Islet of Langerhans (tissue), 1 donor: Measurements from ENCODE around the gene GPR108.
"Not testable (repeated sequence)": the region's sequence is repeated elsewhere in the genome, so short reads cannot be mapped to it uniquely, and the experiment has no call there.

Experiments
- FAIRE-seq: peaks from one replicate; lab custom pipeline; 2011; peaks lifted over from hg19 to GRCh38; lab: Jason Lieb, UNC

Gene GPR108

GRCh38 chr19:6760606-6761005 lies 23.2 kb upstream of the GPR108 start:
- no peak for FAIRE-seq

GRCh38 chr19:6754653-6755463 lies 17.5 kb upstream of the GPR108 start:
- no peak for FAIRE-seq

DNA sequence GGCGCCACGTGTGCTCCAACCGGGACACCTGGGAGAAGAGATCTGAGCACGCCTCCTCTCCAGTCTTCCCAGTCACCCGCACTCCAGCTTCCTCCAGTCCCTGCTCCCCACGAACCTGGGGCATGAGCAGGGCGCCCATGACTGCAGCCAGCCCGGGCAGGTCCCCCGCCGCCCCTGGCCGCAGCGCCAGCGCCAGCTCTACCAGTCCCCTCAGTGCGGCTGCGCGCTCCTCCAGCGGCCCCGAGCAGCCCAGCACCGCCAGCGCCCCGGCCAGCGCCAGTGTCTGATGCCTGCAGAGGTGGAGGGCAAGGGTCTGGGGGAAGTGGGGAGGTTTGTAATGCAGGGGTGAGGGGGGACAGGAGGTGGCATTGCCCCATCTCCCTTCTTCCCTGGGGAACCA lies 16.8 kb upstream of the GPR108 start:
- FAIRE-seq = no peak

DNA sequence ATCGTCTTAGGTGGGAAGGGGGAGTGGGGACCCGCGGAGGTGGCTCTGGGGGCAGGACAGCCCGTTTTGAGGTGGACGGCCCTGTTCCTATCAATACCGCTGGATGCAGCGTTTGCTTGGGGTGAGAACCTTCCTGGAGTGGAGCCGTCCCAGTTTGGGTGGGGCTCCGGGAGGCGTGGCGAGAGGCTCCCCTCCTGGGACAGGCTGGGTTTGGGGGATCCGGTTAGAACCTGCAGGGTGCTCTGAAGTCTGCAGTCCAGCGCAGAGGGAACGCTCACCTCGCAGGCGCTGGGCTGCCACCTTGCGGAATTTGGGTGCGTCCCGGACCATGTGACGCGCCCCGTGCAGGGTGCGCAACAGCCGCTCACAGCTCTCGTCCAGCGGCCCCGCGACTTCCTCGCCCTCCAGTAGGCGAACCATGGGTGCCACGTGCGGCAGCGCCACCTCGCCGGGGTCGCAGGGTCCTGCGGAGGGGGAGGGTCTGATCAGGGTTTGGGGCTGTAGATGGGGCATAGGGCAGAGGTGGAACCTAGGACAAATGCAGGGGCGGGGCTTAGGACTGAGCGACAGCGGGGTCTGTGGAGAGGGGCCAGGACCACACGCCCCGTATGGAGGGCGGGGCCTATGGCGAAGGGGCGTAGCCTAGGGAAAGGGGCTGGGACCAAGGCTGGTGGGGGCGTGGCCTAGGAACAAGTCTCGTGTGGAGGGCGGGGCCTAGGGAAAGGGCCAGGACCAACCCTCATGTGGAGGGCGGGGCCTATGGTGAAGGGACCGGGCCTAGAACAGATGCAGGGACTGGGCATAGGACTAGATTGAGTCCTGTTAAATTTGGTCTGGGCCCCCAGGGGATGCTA lies 16.0 kb upstream of the GPR108 start:
- FAIRE-seq = no peak

DNA sequence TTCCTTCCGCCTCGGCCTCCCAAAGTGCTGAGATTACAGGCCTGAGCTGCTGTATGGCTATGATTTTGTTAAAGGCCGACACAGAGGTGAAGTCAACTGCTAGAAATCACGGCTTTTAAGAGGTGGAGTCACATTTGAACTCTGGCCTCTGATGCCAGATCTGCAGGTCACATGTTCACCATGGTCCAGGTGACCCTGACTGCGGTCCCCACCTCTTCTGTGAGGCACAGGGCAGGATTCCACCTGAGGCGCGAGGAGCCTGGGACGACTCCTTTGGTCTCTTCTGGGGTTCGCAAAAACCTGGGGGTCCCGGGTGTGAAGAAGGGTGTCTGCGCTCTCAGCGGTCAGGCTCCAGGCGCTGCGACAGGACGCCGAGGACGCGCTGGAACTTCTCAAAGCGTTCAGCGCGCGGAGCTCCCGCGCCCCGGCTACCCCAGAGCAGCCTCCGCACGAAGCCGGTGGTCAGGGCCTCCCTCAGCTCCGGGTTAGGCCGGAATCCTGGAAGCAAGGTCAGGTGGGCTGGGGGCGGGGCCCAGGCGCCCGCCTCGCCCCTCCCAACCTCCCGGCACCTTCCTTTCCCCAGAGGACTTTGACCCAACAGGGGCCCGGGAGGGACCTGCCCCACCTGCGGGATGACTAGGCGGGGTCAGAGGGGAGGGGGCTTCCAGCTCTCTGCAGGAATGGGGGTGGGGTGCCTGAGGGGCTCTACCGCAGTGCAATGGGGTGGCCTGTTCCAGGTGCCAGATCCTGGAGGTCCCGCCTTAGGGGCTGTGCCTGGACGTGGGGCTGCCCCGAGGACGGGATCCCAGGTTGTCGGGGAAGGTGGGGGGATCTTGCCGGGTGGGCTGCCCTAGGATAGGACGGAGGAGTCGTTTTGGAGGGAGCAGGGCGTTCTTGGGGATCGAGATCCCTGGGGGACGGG lies 15.1 kb upstream of the GPR108 start:
- FAIRE-seq = no peak

DNA sequence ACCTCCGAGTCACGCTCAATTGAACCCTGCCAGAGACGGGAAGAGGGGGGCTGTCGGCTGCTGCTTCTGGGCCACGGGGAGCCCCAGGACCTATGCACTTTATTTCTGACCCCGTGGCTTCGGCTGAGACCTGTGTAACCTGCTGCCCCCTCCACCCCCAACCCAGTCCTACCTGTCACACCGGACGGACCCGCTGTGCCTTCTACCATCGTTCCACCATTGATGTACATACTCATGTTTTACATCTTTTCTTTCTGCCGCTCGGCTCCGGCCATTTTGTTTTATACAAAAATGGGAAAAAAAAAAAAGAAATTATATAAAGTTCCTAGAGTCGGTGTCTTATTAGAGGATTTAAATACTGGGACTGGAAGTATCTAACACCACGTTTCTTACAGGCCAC lies 13.8 kb upstream of the GPR108 start:
- FAIRE-seq = no peak

GRCh38 chr19:6750062-6750461 lies 12.7 kb upstream of the GPR108 start:
- FAIRE-seq = no peak

DNA sequence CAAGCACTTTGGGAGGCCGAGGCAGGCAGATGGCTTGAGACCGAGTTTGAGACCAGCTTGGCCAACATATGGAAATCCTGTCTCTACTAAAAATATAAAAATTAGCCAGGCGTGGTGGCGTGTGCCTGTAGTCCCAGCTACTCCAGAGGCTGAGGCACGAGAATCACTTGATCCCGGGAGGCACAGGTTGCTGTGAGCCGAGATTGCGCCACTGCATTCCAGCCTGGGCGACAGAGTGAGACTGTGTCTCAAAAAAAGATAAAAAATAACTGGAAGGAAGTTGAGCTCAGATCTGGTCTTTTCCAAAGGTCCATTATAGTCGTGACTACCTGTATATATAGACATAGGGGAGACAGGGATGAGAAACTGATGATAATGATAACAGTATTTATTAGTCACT lies 11.2 kb upstream of the GPR108 start:
- not testable (repeated sequence) for FAIRE-seq

- FAIRE-seq = no peak
Measured at GRCh38 chr19:6745965-6746364, 8.6 kb upstream of the GPR108 start.

DNA sequence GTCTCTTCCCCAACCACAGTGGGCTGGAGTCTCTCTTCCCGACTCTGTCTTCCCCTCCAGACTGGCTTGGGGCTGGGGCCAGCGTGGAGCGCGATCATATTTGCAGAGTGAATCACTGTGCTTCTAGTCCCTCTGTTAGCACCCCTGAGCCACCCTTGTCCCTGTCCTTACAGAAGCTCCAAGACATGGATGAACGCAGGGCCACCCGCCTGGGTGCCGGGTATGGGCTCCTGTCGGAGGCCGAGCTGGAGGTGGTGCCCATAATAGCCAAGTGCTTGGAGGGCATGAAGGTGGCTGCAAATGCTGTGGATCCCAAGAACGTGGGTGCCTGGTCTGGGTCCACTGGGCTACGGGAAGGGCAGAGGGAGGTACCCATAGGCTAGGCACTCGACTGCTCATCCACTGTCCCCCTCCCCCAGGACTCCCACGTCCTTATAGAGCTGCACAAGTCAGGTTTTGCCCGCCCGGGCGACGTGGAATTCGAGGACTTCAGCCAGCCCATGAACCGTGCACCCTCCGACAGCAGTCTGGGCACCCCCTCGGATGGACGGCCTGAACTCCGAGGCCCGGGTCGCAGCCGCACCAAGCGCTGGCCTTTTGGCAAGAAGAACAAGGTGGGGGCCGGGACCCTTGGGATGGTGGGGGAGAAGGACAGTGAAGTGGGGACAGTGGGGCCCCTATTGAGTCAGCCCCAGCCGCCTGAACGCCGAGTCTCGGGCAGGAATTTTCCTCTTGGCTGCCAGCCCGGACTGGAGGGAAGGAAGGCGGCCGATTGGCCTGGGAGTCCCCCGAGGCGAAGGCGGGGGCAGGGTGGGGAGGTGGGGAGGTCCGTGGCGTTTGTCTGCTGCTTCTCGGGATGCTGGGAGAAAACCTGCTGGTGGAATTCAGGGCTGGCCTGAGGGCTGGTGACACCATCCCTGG lies 7.3 kb upstream of the GPR108 start:
- no peak for FAIRE-seq

- FAIRE-seq = no peak
Measured at GRCh38 chr19:6743714-6744380, 6.5 kb upstream of the GPR108 start.

DNA sequence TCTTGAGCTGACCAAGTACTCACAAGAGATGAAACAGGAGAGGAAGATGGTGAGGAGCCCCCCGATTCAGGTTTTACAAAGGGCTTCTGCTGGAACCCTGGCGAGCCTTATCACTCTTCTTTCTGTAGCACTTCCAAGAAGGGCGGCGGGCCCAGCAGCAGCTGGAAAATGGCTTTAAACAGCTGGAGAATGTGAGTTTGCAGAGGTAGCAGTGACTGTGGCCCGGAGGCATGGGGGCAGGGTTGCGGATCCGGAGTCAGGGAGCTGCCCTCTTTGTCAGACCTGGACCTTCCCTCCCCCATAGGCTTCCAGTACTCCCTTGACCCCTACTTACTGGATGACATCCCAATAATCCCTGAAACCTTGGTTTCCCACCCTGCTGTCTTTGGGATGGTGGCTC lies 5.7 kb upstream of the GPR108 start:
- FAIRE-seq = no peak

DNA sequence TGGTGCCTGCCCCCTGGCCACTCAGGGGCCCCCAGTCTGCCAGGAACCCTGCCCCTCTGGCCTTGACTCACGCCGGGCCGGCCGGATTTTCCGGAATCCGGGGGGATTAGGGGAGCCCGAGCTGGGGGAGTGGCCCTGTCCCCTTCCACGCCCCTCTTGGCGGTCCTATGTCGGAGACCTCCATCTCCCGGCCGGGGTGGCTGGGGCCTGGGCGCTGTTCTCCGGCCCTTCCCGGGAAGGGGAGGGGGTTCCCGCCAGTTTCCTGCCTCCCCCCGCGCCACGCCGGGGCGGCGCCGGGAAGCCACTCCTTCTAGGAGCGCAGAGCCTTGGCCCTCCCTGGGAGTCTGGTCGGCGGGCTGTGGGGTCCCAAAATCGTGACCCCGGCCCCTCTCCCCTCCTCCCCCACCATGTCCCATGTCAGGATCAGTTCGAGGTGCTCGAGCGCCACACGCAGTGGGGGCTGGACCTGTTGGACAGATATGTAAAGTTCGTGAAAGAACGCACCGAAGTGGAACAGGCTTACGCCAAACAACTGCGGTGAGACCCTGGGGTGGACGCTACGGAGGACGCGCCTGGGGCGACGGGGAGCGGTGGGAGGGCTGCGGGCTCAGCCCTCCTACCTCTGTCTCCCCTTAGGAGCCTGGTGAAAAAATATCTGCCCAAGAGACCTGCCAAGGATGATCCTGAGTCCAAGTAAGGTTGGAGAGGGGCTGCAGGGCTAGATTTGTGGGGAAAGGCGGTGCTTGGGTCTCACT lies 3.4 kb upstream of the GPR108 start:
- FAIRE-seq = no peak

GRCh38 chr19:6739883-6740588 lies 2.7 kb upstream of the GPR108 start:
- FAIRE-seq = no peak

GRCh38 chr19:6739390-6739882 lies 2.1 kb upstream of the GPR108 start, which contains the start of gene TRIP10:
Gene TRIP10, plus strand, starts transcription at chr19:6739680. Its CDS starts 82 bp downstream, at chr19:6739762.
- FAIRE-seq = no peak

GRCh38 chr19:6738787-6739389 lies 1.5 kb upstream of the GPR108 start:
- FAIRE-seq = no peak

- FAIRE-seq = peak; percentile 100
Measured at GRCh38 chr19:6737873-6738786, 750 bp upstream of the GPR108 start.

DNA sequence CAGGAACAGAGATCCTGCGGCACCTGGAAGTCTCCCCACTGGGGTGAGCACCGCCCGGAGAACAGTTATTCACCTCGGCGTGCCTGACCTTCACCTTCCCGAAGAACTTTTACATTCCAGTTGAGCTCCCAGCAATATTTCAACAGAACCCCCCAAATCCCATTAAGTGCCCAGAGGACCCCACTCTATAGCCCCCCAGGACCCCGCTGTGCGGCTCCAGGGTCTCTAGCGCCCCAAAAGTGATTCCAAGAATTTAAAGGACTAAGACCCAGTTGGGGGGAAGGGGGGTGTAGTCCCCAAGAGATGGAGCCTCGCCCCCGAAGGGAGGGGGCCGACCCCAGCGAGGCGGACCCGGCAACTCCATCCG lies 480 bp downstream of the GPR108 start:
- no peak for FAIRE-seq
